ENCODE measurements around the gene PRKAB2. TPM values are rescaled to one million over a fixed set of nuclear protein-coding genes. Genes with fewer than 3 reads are reported as not detected.

Gene PRKAB2
- total and polyA plus RNA-seq, 3 donors (not counting 1 experiment from before 2014, with no cell fraction given): 17.3 to 30.8 (median 24.6) TPM

Other genes with a start within 250 kb of the PRKAB2 start
- 1 to 10 TPM; 6.0 to 7.2 TPM for gene NBPF12, start 234.1 kb downstream of the PRKAB2 start, total RNA-seq
- 3.2 TPM for gene NBPF12, start 234.1 kb downstream of the PRKAB2 start, polyA plus RNA-seq
- gene FMO5, start 52.9 kb upstream of the PRKAB2 start, total RNA-seq: 1 to 10 TPM in 1 of 2 donors, under 1 TPM in 1; 0.94 to 1.3 TPM
- gene FMO5, start 52.9 kb upstream of the PRKAB2 start, polyA plus RNA-seq: 0.58 TPM
- 10 to 100 TPM; 33.0 to 50.9 TPM for gene CHD1L, start 70.2 kb upstream of the PRKAB2 start, total RNA-seq
- gene CHD1L, start 70.2 kb upstream of the PRKAB2 start, polyA plus RNA-seq: 26.0 TPM